PC-3 (cell line): ENCODE data around the gene S100A8. TPM values are rescaled to one million over a fixed set of nuclear protein-coding genes. Genes with fewer than 3 reads are reported as not detected.

Source experiments
- ATAC-seq: fragments of 200-7000 bp; cut with Tn5 transposase; 2 replicates; pipeline ENCODE4 v1.9.1; 2020; ENCODE audit warnings: mild to moderate bottlenecking, moderate library complexity
- BruUV-seq: library from RNA; stranded (reverse); fragments of 400-500 nt; replicated peaks from 2 replicates; lab custom pipeline; 2021; lab: Mats Ljungman, UMichigan
- CTCF ChIA-PET: fragments of 300-600 bp; sonication (Branson Sonifier 250); formaldehyde crosslinking; loops from one replicate; lab custom pipeline; 2022; ENCODE audit warnings: antibody characterized with exemption; lab: Charles Lee
- POLR2A ChIA-PET: fragments of 300-600 bp; sonication (Branson Sonifier 250); formaldehyde crosslinking; loops from one replicate; lab custom pipeline; 2022; ENCODE audit warnings: antibody characterized with exemption; ENCODE audit not compliant: unreplicated experiment; lab: Charles Lee
- DNase-seq: peaks from one replicate; pipeline ENCODE4 v3.0.0-alpha.2; 2015
- H2AFZ ChIP-seq: fragments of 300-600 bp; sonication (generic); 2 replicates; pipeline ENCODE4 v1.6.0; 2016; ENCODE audit warnings: antibody characterized with exemption, low read length
- H3F3A ChIP-seq: fragments of 300-600 bp; sonication (generic); one replicate; pipeline ENCODE4 v1.6.0; 2017; ENCODE audit warnings: antibody characterized with exemption, low read length, control low read depth, mild to moderate bottlenecking; ENCODE audit not compliant: unreplicated experiment
- H3K27ac ChIP-seq: fragments of 300-600 bp; sonication (generic); 2 replicates; pipeline ENCODE4 v1.5.1; 2016; ENCODE audit warnings: mild to moderate bottlenecking, low read length
- H3K27me3 ChIP-seq: fragments of 300-600 bp; sonication (generic); 2 replicates; pipeline ENCODE4 v1.6.1; 2016; ENCODE audit warnings: low read length, mixed read lengths
- H3K36me3 ChIP-seq: fragments of 300-600 bp; sonication (generic); 2 replicates; pipeline ENCODE4 v1.6.1; 2016; ENCODE audit warnings: low read depth, mixed run types, low read length, mixed read lengths
- H3K4me1 ChIP-seq: fragments of 300-600 bp; sonication (generic); 2 replicates; pipeline ENCODE4 v1.5.1; 2016; ENCODE audit warnings: low read length; ENCODE audit not compliant: insufficient read depth
- H3K4me2 ChIP-seq: fragments of 300-600 bp; sonication (generic); 2 replicates; pipeline ENCODE4 v1.6.0; 2016; ENCODE audit warnings: low read length
- H3K4me3 ChIP-seq: fragments of 300-600 bp; sonication (generic); 2 replicates; pipeline ENCODE4 v1.5.1; 2016; ENCODE audit warnings: mild to moderate bottlenecking, low read length, mixed read lengths
- H3K79me2 ChIP-seq: fragments of 300-600 bp; sonication (generic); 2 replicates; pipeline ENCODE4 v1.6.1; 2017; ENCODE audit warnings: low read length, mixed read lengths
- H3K9ac ChIP-seq: fragments of 300-600 bp; sonication (generic); 2 replicates; pipeline ENCODE4 v1.6.0; 2016; ENCODE audit warnings: mild to moderate bottlenecking, low read length
- H3K9me2 ChIP-seq: fragments of 300-600 bp; sonication (generic); replicated peaks from 2 replicates; pipeline ENCODE4 v1.6.1; 2016; ENCODE audit warnings: mixed run types, low read length, mixed read lengths
- H3K9me3 ChIP-seq: fragments of 300-600 bp; sonication (generic); 2 replicates; pipeline ENCODE4 v1.6.1; 2016; ENCODE audit warnings: low read length, mixed read lengths
- H4K20me1 ChIP-seq: fragments of 300-600 bp; sonication (generic); 2 replicates; pipeline ENCODE4 v1.6.1; 2016; ENCODE audit warnings: low read length, mixed read lengths
- CTCF ChIP-seq: fragments of 300-600 bp; sonication (generic); conservative IDR thresholded peaks from 2 replicates; pipeline ENCODE4 v1.5.1; 2017; ENCODE audit warnings: antibody characterized with exemption, low read depth, mild to moderate bottlenecking, low read length
- EZH2 ChIP-seq: fragments of 300-600 bp; sonication (generic); IDR thresholded peaks from one replicate; pipeline ENCODE4 v1.6.1; 2017; ENCODE audit warnings: antibody characterized with exemption, mild to moderate bottlenecking, low read length; ENCODE audit not compliant: unreplicated experiment
- EZH2phosphoT487 ChIP-seq: fragments of 300-600 bp; sonication (generic); IDR thresholded peaks from 2 replicates; pipeline ENCODE4 v1.6.1; 2018; ENCODE audit warnings: mild to moderate bottlenecking, antibody characterized with exemption, low read length, borderline replicate concordance
- intact Hi-C: fragments of 100-400 bp; cut with micrococcal nuclease; formaldehyde crosslinking; loops from 2 replicates; pipeline ENCODE4 v1.9.0; 2023
- total RNA-seq: library from RNA; depleted of rRNA; stranded (reverse); fragments of >200 nt; gene quantifications from 2 replicates; pipeline ENCODE4 v1.2.3, GENCODE V29; 2014

The S100A8 gene
- total RNA-seq, 1 experiment from 2014 or later, result 0.29 TPM

GRCh38 chr1:153372571-153372970 lies 18.3 kb downstream of the S100A8 start:
- Histone ChIP-seq H2AFZ (no peak overlapping the region), H3K4me3 (no peak overlapping the region), H3K9me2 (no peaks in the 10 kb centered on the region), H3K36me3 (no peaks in the 10 kb centered on the region), H3K4me2 (no peak overlapping the region), H3K27ac (no peak overlapping the region), H3K79me2 (no peaks in the 10 kb centered on the region), H3K27me3 (no peaks in the 10 kb centered on the region), H3K4me1 (peaks cover 36% of the 10 kb centered on the region), H4K20me1 (no peaks in the 10 kb centered on the region), H3K9ac (no peak overlapping the region), H3K9me3 (no peaks in the 10 kb centered on the region), H3F3A (no peaks in the 10 kb centered on the region)
- ChIA-PET POLR2A (no interaction called here), CTCF (no interaction called here)
- no TSS peak for BruUV-seq
- DNase-seq (no peak), ATAC-seq (no peak)
- TF ChIP-seq EZH2phosphoT487, result no peak
- no peak for TF ChIP-seq EZH2
- no peak for TF ChIP-seq CTCF
- intact Hi-C loops, result no loop called here

- H3K4me2 ChIP-seq, result no peak overlapping the region
- H3K9me3 ChIP-seq, result no peaks in the 10 kb centered on the region
- H3K4me1 ChIP-seq, result peaks cover 32% of the 10 kb centered on the region
- intact Hi-C loops, result no loop called here
- H3F3A ChIP-seq, result no peaks in the 10 kb centered on the region
- ChIA-PET POLR2A (no interaction called here), CTCF (no interaction called here)
- H3K4me3 ChIP-seq, result no peak overlapping the region
- ATAC-seq, result no peak
- no peak overlapping the region for H3K9ac ChIP-seq
- no peaks in the 10 kb centered on the region for H3K79me2 ChIP-seq
- peak overlapping the region; percentile 34; the same call in 1 of the 2 replicates for H3K27ac ChIP-seq
- peak; percentile 67 for DNase-seq
- no TSS peak for BruUV-seq
- TF ChIP-seq EZH2, result no peak
- TF ChIP-seq EZH2phosphoT487, result no peak
- TF ChIP-seq CTCF, result no peak
- H3K36me3 ChIP-seq, result no peaks in the 10 kb centered on the region
- no peaks in the 10 kb centered on the region for H3K27me3 ChIP-seq
- H4K20me1 ChIP-seq, result no peaks in the 10 kb centered on the region
- no peaks in the 10 kb centered on the region for H3K9me2 ChIP-seq
- no peak overlapping the region for H2AFZ ChIP-seq
Measured at GRCh38 chr1:153371231-153371630, 19.6 kb downstream of the S100A8 start.

DNA sequence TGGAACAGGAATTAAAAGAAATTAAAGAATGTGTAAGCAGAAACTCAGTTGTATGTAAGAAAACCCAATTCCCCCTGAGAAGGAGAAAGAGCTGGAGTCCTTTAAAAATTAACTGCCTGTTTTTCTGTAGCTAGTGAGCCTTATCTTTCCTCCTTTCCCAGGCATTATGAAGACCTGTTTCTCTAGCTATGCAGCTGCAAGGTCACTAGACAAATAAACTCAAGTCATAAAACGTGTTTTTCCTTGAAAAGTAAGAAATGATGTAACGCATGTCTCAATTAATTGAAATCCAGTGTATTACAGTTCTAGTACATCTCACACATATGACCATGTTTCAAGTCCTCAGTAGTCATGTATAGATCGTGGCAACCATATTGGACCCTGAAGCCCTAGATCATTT lies 20.7 kb downstream of the S100A8 start:
- CTCF ChIA-PET, result no interaction called here
- Histone ChIP-seq H3K79me2 (no peaks in the 10 kb centered on the region), H3K9ac (no peak overlapping the region)

More for the DNA sequence above, 20.7 kb downstream of the S100A8 start:
- Histone ChIP-seq H3F3A (no peaks in the 10 kb centered on the region), H3K27ac (no peak overlapping the region), H3K9me3 (no peaks in the 10 kb centered on the region), H3K9me2 (no peaks in the 10 kb centered on the region), H3K4me2 (no peak overlapping the region), H2AFZ (no peak overlapping the region), H4K20me1 (no peaks in the 10 kb centered on the region), H3K36me3 (no peaks in the 10 kb centered on the region), H3K4me3 (no peak overlapping the region), H3K27me3 (no peaks in the 10 kb centered on the region), H3K4me1 (peaks cover 29% of the 10 kb centered on the region)
- intact Hi-C loops, result no loop called here
- no peak for TF ChIP-seq EZH2
- TF ChIP-seq CTCF, result no peak
- TF ChIP-seq EZH2phosphoT487, result no peak
- ATAC-seq (no peak), DNase-seq (peak; percentile 30)
- BruUV-seq, result no TSS peak
- POLR2A ChIA-PET, result no interaction called here
